GM12878 (cell line): ENCODE measurements around the gene C16orf78.

Experiments used
- BHLHE40 ChIP-seq, 2 experiments: fragments of 450-650 bp in 1 of 2; IDR thresholded peaks; 2 replicates each; pipeline ENCODE4 v1.6.1; 2011 to 2017; ENCODE audit warnings: low read depth in 2 of 2, borderline replicate concordance in 1 of 2, improper control_type of control experiment in 1 of 2, low read length in 1 of 2, mild to moderate bottlenecking in 1 of 2
- GABPA ChIP-seq: IDR thresholded peaks from 2 replicates; pipeline ENCODE4 v1.6.1; 2014; ENCODE audit warnings: antibody characterized with exemption, low read depth, mild to moderate bottlenecking, inconsistent platforms
- REST ChIP-seq: IDR thresholded peaks from 2 replicates; pipeline ENCODE4 v1.6.1; 2012; ENCODE audit warnings: mild to moderate bottlenecking, low read depth, low read length

GRCh38 chr16:49424961-49425360 is 51.4 kb downstream of the C16orf78 start:
- TF ChIP-seq REST: no peak
- TF ChIP-seq BHLHE40 (IDR thresholded peaks at IDR 0.05; ENCODE audit: borderline replicate concordance in 1 of 2, low read depth in 2 of 2, low read length in 1 of 2): no peak
- no peak for TF ChIP-seq GABPA
